ENCODE measurements around the gene TAGLN. TPM values are rescaled to one million over a fixed set of nuclear protein-coding genes. Genes with fewer than 3 reads are reported as not detected.

The TAGLN gene
- total RNA-seq, 1 donor from 2014 or later = 17.9 TPM

GRCh38 chr11:117217141-117218084, 18.2 kb downstream of the TAGLN start:
- H3K9me3 Mint-ChIP-seq = no peaks in the 10 kb centered on the region
- H3K27me3 Mint-ChIP-seq = no peaks in the 10 kb centered on the region
- ATAC-seq (ENCODE audit: low read depth) = no peak
- no peak for TF ChIP-seq CTCF (IDR thresholded peaks at IDR 0.05)
- H3K4me1 Mint-ChIP-seq = peaks cover 2% of the 10 kb centered on the region
- intact Hi-C loops (cut with micrococcal nuclease) = no loop called here
- CTCF ChIA-PET = no interaction called here
- H3K4me3 Mint-ChIP-seq = no peak overlapping the region
- no peak for DNase-seq
- H3K36me3 Mint-ChIP-seq (ENCODE audit: low read depth) = peaks cover 90% of the 10 kb centered on the region
- POLR2A ChIA-PET = interaction anchor here (1.0 to 1.5 kb wide), 3 partner anchors 21 to 36 kb away, joined by 3 to 4 read pairs (median 4); no protein-coding TSS in a partner anchor
- H3K27ac Mint-ChIP-seq = no peak overlapping the region

GRCh38 chr11:117218133-117218915, 19.2 kb downstream of the TAGLN start:
- no peak overlapping the region for H3K4me3 Mint-ChIP-seq
- ChIA-PET POLR2A (interaction anchor here (0.8 to 1.5 kb wide), 4 partner anchors 13 to 40 kb away, joined by 3 to 4 read pairs (median 3); partner anchors contain the start of gene SIDT2), CTCF (no interaction called here)
- peaks cover 90% of the 10 kb centered on the region for H3K36me3 Mint-ChIP-seq (ENCODE audit: low read depth)
- peaks cover 2% of the 10 kb centered on the region for H3K4me1 Mint-ChIP-seq
- intact Hi-C loops (cut with micrococcal nuclease) = no loop called here
- no peaks in the 10 kb centered on the region for H3K27me3 Mint-ChIP-seq
- TF ChIP-seq CTCF (IDR thresholded peaks at IDR 0.05) = no peak
- ATAC-seq (ENCODE audit: low read depth) (no peak), DNase-seq (no peak)
- no peaks in the 10 kb centered on the region for H3K9me3 Mint-ChIP-seq
- H3K27ac Mint-ChIP-seq = no peak overlapping the region

- Mint-ChIP-seq H3K4me3 (no peak overlapping the region), H3K27me3 (no peaks in the 10 kb centered on the region), H3K9me3 (no peaks in the 10 kb centered on the region), H3K27ac (no peak overlapping the region), H3K4me1 (peaks cover 2% of the 10 kb centered on the region), H3K36me3 (ENCODE audit: low read depth) (peaks cover 90% of the 10 kb centered on the region)
- ChIA-PET CTCF (interaction anchor here (1.8 kb wide), 1 partner anchor 37 kb away, joined by 6 read pairs; no protein-coding TSS in a partner anchor), POLR2A (interaction anchor here (1.1 to 1.5 kb wide), 2 partner anchors 38 to 40 kb away, joined by 3 to 4 read pairs; partner anchors contain the start of gene SIDT2)
- DNase-seq (no peak), ATAC-seq (ENCODE audit: low read depth) (no peak)
- TF ChIP-seq CTCF (IDR thresholded peaks at IDR 0.05) = no peak
- intact Hi-C loops (cut with micrococcal nuclease) = no loop called here
Measured at GRCh38 chr11:117219001-117219400, 19.8 kb downstream of the TAGLN start.

DNA sequence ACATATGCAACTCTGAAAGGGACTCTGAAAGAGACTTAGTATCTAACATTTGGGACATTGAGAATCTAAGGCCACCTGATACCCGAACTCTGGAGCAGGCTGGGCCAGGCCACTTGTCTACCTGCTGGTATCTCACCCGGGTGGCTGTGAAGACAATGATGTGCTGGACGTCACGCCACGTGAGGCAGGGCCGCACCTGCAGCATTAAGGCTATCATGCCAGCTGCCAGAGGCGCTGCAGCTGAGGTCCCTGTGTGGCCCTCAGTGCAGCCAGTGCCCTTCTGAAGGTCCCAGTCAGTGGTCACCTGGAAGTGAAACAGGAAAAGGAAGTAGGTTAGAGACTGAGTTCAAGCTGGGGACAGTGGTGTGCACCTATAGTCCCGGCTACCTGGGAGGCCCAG, 20.3 kb downstream of the TAGLN start:
- intact Hi-C loops (cut with micrococcal nuclease) = no loop called here
- H3K4me1 Mint-ChIP-seq = peaks cover 2% of the 10 kb centered on the region
- ChIA-PET POLR2A (interaction anchor here (1.0 to 1.1 kb wide), 2 partner anchors 16 to 41 kb away, joined by 3 read pairs; partner anchors contain the start of gene SIDT2), CTCF (interaction anchor here (1.8 kb wide), 1 partner anchor 38 kb away, joined by 6 read pairs; no protein-coding TSS in a partner anchor)
- no peaks in the 10 kb centered on the region for H3K27me3 Mint-ChIP-seq
- no peak overlapping the region for H3K27ac Mint-ChIP-seq
- H3K9me3 Mint-ChIP-seq = no peaks in the 10 kb centered on the region
- ATAC-seq (ENCODE audit: low read depth) = no peak
- H3K36me3 Mint-ChIP-seq (ENCODE audit: low read depth) = peaks cover 90% of the 10 kb centered on the region
- DNase-seq = no peak
- no peak overlapping the region for H3K4me3 Mint-ChIP-seq
- TF ChIP-seq CTCF (IDR thresholded peaks at IDR 0.05) = no peak

All from activated B cell treated with CpG ODN at 0.5 μM for 24 hours (primary cell).